A673 (cell line): ENCODE results near the gene PRIMA1. TPM values are rescaled to one million over a fixed set of nuclear protein-coding genes. Genes with fewer than 3 reads are reported as not detected.

Experiments used
- BruUV-seq: library from RNA; stranded (reverse); fragments of 400-500 nt; replicated peaks from 2 replicates; lab custom pipeline; 2021; lab: Mats Ljungman, UMichigan
- CTCF ChIA-PET: fragments of 300-600 bp; sonication (Branson Sonifier 250); formaldehyde crosslinking; loops from one replicate; lab custom pipeline; 2022; ENCODE audit warnings: antibody characterized with exemption; lab: Charles Lee
- POLR2A ChIA-PET: fragments of 300-600 bp; sonication (Branson Sonifier 250); formaldehyde crosslinking; loops from one replicate; lab custom pipeline; 2022; ENCODE audit warnings: antibody characterized with exemption; ENCODE audit not compliant: low non-redundant PET; lab: Charles Lee
- DNase-seq: peaks from one replicate; pipeline ENCODE4 v3.0.0-alpha.2; 2015; ENCODE audit warnings: low spot score
- H3K27ac ChIP-seq: fragments of 200-600 bp; sonication (generic); 2 replicates; pipeline ENCODE4 v1.5.1; 2016; ENCODE audit warnings: mixed run types, low read depth, mild to moderate bottlenecking, mixed read lengths, antibody characterized with exemption, low read length; ENCODE audit not compliant: poor library complexity, severe bottlenecking
- H3K27me3 ChIP-seq: fragments of 200-600 bp; sonication (generic); replicated peaks from 2 replicates; pipeline ENCODE4 v1.6.1; 2017; ENCODE audit warnings: mixed run types, low read depth, mild to moderate bottlenecking, mixed read lengths, antibody characterized with exemption, low read length; ENCODE audit not compliant: insufficient read depth, poor library complexity
- H3K36me3 ChIP-seq: fragments of 200-600 bp; sonication (generic); 2 replicates; pipeline ENCODE4 v1.6.1; 2016; ENCODE audit warnings: mixed run types, mild to moderate bottlenecking, mixed read lengths, antibody characterized with exemption, low read length; ENCODE audit not compliant: insufficient read depth, poor library complexity, severe bottlenecking
- H3K4me1 ChIP-seq: fragments of 200-600 bp; sonication (generic); 2 replicates; pipeline ENCODE4 v1.6.1; 2017; ENCODE audit warnings: mixed run types, mild to moderate bottlenecking, mixed read lengths, antibody characterized with exemption, low read length; ENCODE audit not compliant: insufficient read depth, poor library complexity, severe bottlenecking
- H3K4me3 ChIP-seq: fragments of 200-600 bp; sonication (generic); 2 replicates; pipeline ENCODE4 v1.5.1; 2016; ENCODE audit warnings: low read depth, mixed run types, mild to moderate bottlenecking, mixed read lengths, low read length; ENCODE audit not compliant: poor library complexity, severe bottlenecking
- H3K9me3 ChIP-seq: fragments of 200-600 bp; sonication (generic); 2 replicates; pipeline ENCODE4 v1.6.1; 2016; ENCODE audit warnings: mixed run types, low read depth, mild to moderate bottlenecking, mixed read lengths, antibody characterized with exemption, low read length; ENCODE audit not compliant: poor library complexity, severe bottlenecking
- CTCF ChIP-seq: fragments of 300-800, 200-600 bp; sonication (generic); conservative IDR thresholded peaks from 2 replicates; pipeline ENCODE4 v1.5.1; 2017; ENCODE audit warnings: low read depth, mild to moderate bottlenecking, antibody characterized with exemption, low read length, moderate library complexity, mixed read lengths
- EZH2 ChIP-seq: fragments of 200-600 bp; sonication (generic); IDR thresholded peaks from 2 replicates; pipeline ENCODE4 v1.6.1; 2017; ENCODE audit warnings: borderline replicate concordance, low read depth, mild to moderate bottlenecking, mixed read lengths, antibody characterized with exemption, low read length; ENCODE audit not compliant: poor library complexity, severe bottlenecking
- intact Hi-C: fragments of 100-400 bp; cut with micrococcal nuclease; formaldehyde crosslinking; loops from one replicate; pipeline ENCODE4 v1.10.0; 2022; ENCODE audit not compliant: unreplicated experiment
- total RNA-seq: library from RNA; stranded (reverse); gene quantifications from 2 replicates; pipeline ENCODE4 v1.2.3, GENCODE V29; 2021

Gene PRIMA1
- total RNA-seq, 1 experiment from 2014 or later, result 0.09 TPM

GRCh38 chr14:93731753-93732152 lies 56.5 kb downstream of the PRIMA1 start:
- ChIA-PET CTCF (no interaction called here), POLR2A (no interaction called here)
- Histone ChIP-seq H3K27ac (no peak overlapping the region), H3K4me3 (no peak overlapping the region), H3K9me3 (no peaks in the 10 kb centered on the region), H3K27me3 (no peaks in the 10 kb centered on the region), H3K36me3 (no peaks in the 10 kb centered on the region), H3K4me1 (no peaks in the 10 kb centered on the region)
- no peak for TF ChIP-seq CTCF
- TF ChIP-seq EZH2, result no peak
- DNase-seq, result no peak
- intact Hi-C loops, result no loop called here
- BruUV-seq, result no TSS peak

GRCh38 chr14:93729993-93730392 lies 58.3 kb downstream of the PRIMA1 start:
- no TSS peak for BruUV-seq

GRCh38 chr14:93728651-93729016 lies 59.7 kb downstream of the PRIMA1 start:
- no peak overlapping the region for H3K27ac ChIP-seq
- BruUV-seq, result no TSS peak
- POLR2A ChIA-PET, result no interaction called here
- no peaks in the 10 kb centered on the region for H3K36me3 ChIP-seq
- no peaks in the 10 kb centered on the region for H3K27me3 ChIP-seq
- CTCF ChIA-PET, result no interaction called here
- intact Hi-C loops, result no loop called here
- H3K4me3 ChIP-seq, result no peak overlapping the region
- no peak for DNase-seq
- H3K4me1 ChIP-seq, result no peaks in the 10 kb centered on the region
- no peaks in the 10 kb centered on the region for H3K9me3 ChIP-seq
- no peak for TF ChIP-seq CTCF
- TF ChIP-seq EZH2, result no peak

More at GRCh38 chr14:93729993-93730392, 58.3 kb downstream of the PRIMA1 start:
- H3K36me3 ChIP-seq, result no peaks in the 10 kb centered on the region
- intact Hi-C loops, result no loop called here
- TF ChIP-seq CTCF, result no peak
- TF ChIP-seq EZH2, result no peak
- no peaks in the 10 kb centered on the region for H3K4me1 ChIP-seq
- CTCF ChIA-PET, result no interaction called here
- H3K4me3 ChIP-seq, result no peak overlapping the region
- H3K27ac ChIP-seq, result no peak overlapping the region
- no peaks in the 10 kb centered on the region for H3K9me3 ChIP-seq
- POLR2A ChIA-PET, result no interaction called here
- no peaks in the 10 kb centered on the region for H3K27me3 ChIP-seq
- no peak for DNase-seq
